PC-3 (cell line): ENCODE measurements around the gene OR2Z1.

Source experiments
- EZH2 ChIP-seq: fragments of 300-600 bp; sonication (generic); IDR thresholded peaks from one replicate; pipeline ENCODE4 v1.6.1; 2017; ENCODE audit warnings: antibody characterized with exemption, mild to moderate bottlenecking, low read length; ENCODE audit not compliant: unreplicated experiment
- EZH2phosphoT487 ChIP-seq: fragments of 300-600 bp; sonication (generic); IDR thresholded peaks from 2 replicates; pipeline ENCODE4 v1.6.1; 2018; ENCODE audit warnings: mild to moderate bottlenecking, antibody characterized with exemption, low read length, borderline replicate concordance
- TF ChIP-seq, protein P1 (sequence below): fragments of 300-600 bp; sonication (generic); conservative IDR thresholded peaks from 2 replicates; pipeline ENCODE4 v1.5.1; 2017; ENCODE audit warnings: antibody characterized with exemption, low read depth, mild to moderate bottlenecking, low read length

DNA sequence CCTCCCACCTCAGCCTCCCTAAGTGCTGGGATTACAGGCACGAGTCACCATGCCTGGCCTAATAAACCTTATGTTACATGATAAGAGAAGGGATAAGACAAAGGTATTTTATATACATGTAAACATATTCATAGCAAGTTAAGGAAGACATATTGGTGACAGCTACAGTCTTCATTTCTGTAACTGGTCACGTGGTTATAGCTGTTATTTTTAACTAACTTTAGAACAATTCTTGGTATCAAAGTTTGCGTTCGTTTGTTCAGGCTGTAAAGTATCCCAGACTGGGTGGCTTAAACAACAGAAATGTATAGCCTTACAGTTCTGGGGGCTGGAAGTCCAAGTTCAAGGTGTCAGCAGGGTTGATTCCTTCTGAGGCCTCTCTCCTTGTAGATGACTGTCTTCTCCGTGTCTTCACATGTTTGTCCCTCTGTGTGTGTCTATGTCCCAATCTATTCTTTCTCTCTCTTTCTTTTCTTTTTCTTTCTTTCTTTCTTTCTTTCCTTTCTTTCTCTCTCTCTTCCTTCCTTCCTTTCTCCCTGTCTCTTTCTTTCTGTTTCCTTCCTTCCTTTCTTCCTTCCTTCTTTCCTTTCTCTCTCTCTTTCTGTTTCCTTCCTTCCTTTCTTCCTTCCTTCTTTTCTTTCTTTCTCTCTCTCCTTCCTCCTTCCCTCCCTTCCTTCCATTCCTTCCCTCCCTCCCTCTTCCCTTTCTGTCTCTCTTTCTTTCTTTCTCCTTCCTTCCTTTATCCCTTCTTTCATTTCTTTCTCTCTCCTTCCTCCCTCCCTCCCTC, 30.5 kb upstream of the OR2Z1 start:
- TF ChIP-seq EZH2 (no peak), EZH2phosphoT487 (no peak)
- TF ChIP-seq, protein P1, sequence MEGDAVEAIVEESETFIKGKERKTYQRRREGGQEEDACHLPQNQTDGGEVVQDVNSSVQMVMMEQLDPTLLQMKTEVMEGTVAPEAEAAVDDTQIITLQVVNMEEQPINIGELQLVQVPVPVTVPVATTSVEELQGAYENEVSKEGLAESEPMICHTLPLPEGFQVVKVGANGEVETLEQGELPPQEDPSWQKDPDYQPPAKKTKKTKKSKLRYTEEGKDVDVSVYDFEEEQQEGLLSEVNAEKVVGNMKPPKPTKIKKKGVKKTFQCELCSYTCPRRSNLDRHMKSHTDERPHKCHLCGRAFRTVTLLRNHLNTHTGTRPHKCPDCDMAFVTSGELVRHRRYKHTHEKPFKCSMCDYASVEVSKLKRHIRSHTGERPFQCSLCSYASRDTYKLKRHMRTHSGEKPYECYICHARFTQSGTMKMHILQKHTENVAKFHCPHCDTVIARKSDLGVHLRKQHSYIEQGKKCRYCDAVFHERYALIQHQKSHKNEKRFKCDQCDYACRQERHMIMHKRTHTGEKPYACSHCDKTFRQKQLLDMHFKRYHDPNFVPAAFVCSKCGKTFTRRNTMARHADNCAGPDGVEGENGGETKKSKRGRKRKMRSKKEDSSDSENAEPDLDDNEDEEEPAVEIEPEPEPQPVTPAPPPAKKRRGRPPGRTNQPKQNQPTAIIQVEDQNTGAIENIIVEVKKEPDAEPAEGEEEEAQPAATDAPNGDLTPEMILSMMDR: no peak
